ENCODE results near the gene C16orf82. TPM values are rescaled to one million over a fixed set of nuclear protein-coding genes. Genes with fewer than 3 reads are reported as not detected.

C16orf82 gene
- total RNA-seq, 1 donor from 2014 or later = not detected

Other genes with a start within 250 kb of the C16orf82 start
- gene KDM8, start 136.6 kb downstream of the C16orf82 start, total RNA-seq = 3.9 TPM
- 46.8 TPM for gene NSMCE1, start 201.8 kb downstream of the C16orf82 start, total RNA-seq
- 119 TPM for gene IL4R, start 247.0 kb downstream of the C16orf82 start, total RNA-seq